WI38 (cell line): Measurements from ENCODE around the gene PELI1.

Source experiments
- H3K4me3 ChIP-seq: 2 replicates; pipeline ENCODE4 v1.5.1; 2011; ENCODE audit warnings: low read depth, mild to moderate bottlenecking, control low read depth, low read length
- CTCF ChIP-seq: IDR thresholded peaks from 2 replicates; pipeline ENCODE4 v1.5.1; 2012; ENCODE audit warnings: low read depth, mild to moderate bottlenecking, control low read depth, low read length

PELI1 gene

GRCh38 chr2:64114912-64115277, 29.3 kb downstream of the PELI1 start:
- no peak for TF ChIP-seq CTCF

GRCh38 chr2:64114063-64114911, 29.9 kb downstream of the PELI1 start:
- no peak for TF ChIP-seq CTCF
- no peak overlapping the region for H3K4me3 ChIP-seq

More at GRCh38 chr2:64114912-64115277, 29.3 kb downstream of the PELI1 start:
- no peak overlapping the region for H3K4me3 ChIP-seq

GRCh38 chr2:64112016-64112415, 32.2 kb downstream of the PELI1 start:
- TF ChIP-seq CTCF, result no peak
- H3K4me3 ChIP-seq, result no peak overlapping the region

- no peak for TF ChIP-seq CTCF
- no peak overlapping the region for H3K4me3 ChIP-seq
Observed at GRCh38 chr2:64111426-64111825, 32.8 kb downstream of the PELI1 start.

- no peak for TF ChIP-seq CTCF
Observed at GRCh38 chr2:64108666-64109241, 35.5 kb downstream of the PELI1 start.

GRCh38 chr2:64106481-64106880, 37.7 kb downstream of the PELI1 start:
- TF ChIP-seq CTCF, result no peak
- H3K4me3 ChIP-seq, result no peak overlapping the region

More at GRCh38 chr2:64108666-64109241, 35.5 kb downstream of the PELI1 start:
- no peak overlapping the region for H3K4me3 ChIP-seq
